ENCODE measurements around the gene ETV3.

ETV3 gene

DNA sequence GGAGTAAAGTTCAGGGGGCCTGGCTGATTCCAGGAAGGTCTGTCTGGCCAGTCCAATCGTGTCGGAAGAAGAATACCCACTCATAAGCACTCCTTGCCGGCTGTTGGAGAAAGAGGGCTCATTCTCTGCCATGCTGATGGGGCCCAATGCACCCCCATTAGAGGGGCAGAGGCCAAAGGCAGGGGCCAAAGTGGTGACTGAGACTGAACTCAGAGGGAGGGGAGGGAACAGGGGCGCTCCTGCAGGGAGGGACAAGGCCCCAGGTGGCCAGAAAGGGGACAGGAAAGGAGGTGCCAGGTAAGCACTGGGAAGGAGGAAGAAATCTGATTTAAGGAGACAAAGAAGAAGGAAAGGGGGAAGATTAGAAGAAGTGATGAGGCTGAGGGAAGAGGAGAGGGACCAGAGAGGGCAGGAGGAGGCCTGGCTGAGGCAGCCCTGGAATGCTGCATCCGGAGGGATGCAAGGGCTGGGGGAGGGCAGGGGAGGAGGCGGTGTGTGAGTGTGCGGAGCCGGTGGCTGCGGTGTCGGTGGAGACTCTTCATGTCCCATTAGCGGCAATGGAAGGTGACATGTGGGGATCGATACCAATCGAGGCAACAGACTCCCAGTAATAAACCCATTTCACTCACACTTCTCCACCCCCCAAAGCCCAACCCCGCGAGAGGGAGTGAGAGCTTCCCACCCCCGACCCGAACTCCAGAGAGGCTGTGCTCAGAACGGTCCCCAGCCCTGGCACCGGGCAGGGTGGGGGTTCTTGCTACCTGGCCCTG lies 26.6 kb downstream of the ETV3 start:
- no peak for DNase-seq (ENCODE audit: low spot score)
- in situ Hi-C loops (cut with MboI; ENCODE audit: low sequenced_read_pairs, unreplicated experiment) = no loop called here
- TF ChIP-seq CTCF (IDR thresholded peaks at IDR 0.05; ENCODE audit: borderline replicate concordance, control extremely low read depth, extremely low read depth, insufficient read depth, missing control alignments) = no peak

DNA sequence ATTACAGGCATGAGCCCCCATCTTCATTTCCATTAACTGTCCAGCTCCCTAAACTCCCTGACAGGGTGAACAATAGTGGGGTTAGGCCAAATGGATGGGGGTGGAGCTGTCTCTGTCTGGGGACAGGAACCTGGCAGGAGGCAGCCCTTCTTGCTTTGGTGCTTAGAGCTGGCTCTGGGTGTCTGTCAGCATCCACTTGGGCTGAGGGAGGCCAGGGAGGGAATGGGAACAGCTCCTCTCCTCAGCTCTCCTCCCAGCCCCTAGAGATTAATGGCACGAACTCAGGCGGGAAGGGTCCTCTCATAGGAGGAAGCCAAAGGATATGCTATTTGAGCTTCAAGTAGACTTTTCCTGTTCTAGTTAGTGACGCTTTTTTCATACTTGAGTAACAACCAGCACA lies 27.5 kb downstream of the ETV3 start:
- DNase-seq (ENCODE audit: low spot score) = no peak
- in situ Hi-C loops (cut with MboI; ENCODE audit: low sequenced_read_pairs, unreplicated experiment) = no loop called here
- TF ChIP-seq CTCF (IDR thresholded peaks at IDR 0.05; ENCODE audit: borderline replicate concordance, control extremely low read depth, extremely low read depth, insufficient read depth, missing control alignments) = no peak

DNA sequence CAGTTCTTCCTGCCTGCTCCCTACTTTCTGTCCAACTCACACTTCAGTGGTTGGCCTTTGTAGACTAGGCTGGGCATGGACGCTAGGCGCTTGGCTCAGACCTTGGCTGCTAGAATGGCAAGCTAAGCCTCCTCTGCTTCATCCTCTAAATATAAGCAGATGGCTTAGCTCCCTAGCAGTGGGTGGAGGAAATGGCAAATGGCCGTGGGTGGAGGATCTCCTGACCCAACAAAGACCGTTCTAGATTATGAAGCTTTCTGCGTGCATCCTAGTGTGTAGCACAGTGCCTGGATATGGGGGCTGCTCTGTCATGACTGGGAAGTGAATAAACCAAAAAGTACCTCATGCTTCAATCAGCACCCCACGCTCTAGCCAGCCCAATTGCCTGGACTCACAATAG lies 28.2 kb downstream of the ETV3 start:
- no peak for TF ChIP-seq CTCF (IDR thresholded peaks at IDR 0.05; ENCODE audit: borderline replicate concordance, control extremely low read depth, extremely low read depth, insufficient read depth, missing control alignments)
- in situ Hi-C loops (cut with MboI; ENCODE audit: low sequenced_read_pairs, unreplicated experiment) = no loop called here
- no peak for DNase-seq (ENCODE audit: low spot score)

GRCh38 chr1:157108448-157108847 lies 29.7 kb downstream of the ETV3 start:
- no peak for TF ChIP-seq CTCF (IDR thresholded peaks at IDR 0.05; ENCODE audit: borderline replicate concordance, control extremely low read depth, extremely low read depth, insufficient read depth, missing control alignments)
- no peak for DNase-seq (ENCODE audit: low spot score)
- in situ Hi-C loops (cut with MboI; ENCODE audit: low sequenced_read_pairs, unreplicated experiment) = no loop called here

GRCh38 chr1:157107702-157108101 lies 30.5 kb downstream of the ETV3 start:
- no peak for DNase-seq (ENCODE audit: low spot score)
- no peak for TF ChIP-seq CTCF (IDR thresholded peaks at IDR 0.05; ENCODE audit: borderline replicate concordance, control extremely low read depth, extremely low read depth, insufficient read depth, missing control alignments)
- in situ Hi-C loops (cut with MboI; ENCODE audit: low sequenced_read_pairs, unreplicated experiment) = no loop called here

DNA sequence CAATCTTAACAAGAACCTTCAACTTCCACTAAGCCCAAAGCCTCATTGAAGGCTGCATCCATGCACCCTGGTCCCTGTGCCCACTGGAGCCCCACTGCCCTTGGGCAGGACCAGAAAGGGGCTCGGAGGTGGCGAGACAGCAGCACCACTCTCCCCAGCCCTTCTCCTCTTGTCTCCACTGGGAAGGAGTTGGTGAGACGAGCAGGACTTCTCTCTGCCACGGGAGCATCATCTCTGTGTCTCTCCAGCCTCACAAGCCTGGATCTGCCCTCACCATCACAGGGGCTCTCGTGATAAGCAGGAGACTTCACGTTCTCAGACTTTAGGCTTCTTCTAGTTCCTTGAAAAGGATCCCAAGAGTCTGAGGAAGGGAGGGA lies 31.4 kb downstream of the ETV3 start:
- in situ Hi-C loops (cut with MboI; ENCODE audit: low sequenced_read_pairs, unreplicated experiment) = no loop called here
- DNase-seq (ENCODE audit: low spot score) = no peak
- TF ChIP-seq CTCF (IDR thresholded peaks at IDR 0.05; ENCODE audit: borderline replicate concordance, control extremely low read depth, extremely low read depth, insufficient read depth, missing control alignments) = no peak
